ENCODE data around the gene NHSL1.

Gene NHSL1

DNA sequence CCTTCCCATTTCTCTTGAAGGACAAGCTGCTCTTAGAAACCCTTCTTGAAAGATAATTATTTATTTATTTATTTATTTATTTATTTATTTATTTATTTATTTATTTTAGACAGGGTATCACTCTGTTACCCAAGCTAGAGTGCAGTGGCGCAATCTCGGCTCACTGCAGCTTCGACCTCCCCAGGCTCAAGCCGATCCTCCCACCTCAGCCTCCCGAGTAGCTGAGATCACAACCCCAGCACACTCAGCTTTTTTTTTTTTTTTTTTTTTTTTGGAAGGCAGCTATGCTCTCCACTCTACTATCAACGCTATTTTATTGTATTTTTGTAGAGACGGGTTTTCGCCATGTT lies 96.5 kb downstream of the NHSL1 start:
- DNase-seq (ENCODE audit: low read depth), result no peak

DNA sequence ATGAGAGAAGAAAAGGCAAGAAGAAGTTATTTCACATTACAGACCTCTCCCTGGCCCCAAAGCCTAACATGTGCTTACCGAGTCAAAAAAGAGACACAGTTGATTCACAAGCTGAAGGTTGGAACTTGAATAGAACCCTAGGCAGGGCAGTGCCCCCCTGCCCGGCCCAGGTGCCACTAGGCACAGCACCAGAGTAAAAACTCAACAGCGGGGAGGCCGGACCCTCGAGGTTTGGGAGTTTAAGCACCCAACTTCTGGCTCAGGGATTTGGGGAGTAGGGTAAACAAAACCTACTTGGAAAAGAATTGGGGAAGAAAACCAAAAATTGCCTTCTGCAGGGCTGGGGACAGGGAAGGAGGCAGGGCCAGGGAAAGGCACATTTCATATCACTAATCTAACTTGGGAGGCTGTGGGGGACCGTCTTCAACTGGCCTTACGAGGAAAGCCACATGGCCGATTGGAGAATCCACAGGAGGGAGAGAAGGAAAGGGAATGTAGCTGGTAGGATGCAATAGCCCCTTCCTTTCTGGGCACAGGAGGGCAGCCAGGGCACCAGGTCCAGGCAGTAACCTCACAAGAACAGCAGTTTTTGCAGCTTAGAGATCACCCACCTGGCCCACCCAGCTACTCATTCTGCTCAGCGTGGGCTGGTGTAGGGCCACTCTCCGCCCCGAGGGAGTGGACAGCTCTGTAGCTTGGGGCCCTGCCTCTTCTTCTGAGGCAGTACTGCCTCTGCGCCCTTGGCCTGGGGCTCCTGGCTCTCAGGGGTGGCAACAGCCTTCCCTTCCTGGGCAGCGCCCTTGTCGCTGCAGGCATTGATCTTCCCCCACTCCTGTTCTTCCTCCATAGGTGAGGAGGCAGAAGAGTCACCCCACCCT lies 97.1 kb downstream of the NHSL1 start:
- no peak for DNase-seq (ENCODE audit: low read depth)

GRCh38 chr6:138400326-138400725 lies 99.0 kb downstream of the NHSL1 start:
- DNase-seq (ENCODE audit: low read depth), result no peak

DNA sequence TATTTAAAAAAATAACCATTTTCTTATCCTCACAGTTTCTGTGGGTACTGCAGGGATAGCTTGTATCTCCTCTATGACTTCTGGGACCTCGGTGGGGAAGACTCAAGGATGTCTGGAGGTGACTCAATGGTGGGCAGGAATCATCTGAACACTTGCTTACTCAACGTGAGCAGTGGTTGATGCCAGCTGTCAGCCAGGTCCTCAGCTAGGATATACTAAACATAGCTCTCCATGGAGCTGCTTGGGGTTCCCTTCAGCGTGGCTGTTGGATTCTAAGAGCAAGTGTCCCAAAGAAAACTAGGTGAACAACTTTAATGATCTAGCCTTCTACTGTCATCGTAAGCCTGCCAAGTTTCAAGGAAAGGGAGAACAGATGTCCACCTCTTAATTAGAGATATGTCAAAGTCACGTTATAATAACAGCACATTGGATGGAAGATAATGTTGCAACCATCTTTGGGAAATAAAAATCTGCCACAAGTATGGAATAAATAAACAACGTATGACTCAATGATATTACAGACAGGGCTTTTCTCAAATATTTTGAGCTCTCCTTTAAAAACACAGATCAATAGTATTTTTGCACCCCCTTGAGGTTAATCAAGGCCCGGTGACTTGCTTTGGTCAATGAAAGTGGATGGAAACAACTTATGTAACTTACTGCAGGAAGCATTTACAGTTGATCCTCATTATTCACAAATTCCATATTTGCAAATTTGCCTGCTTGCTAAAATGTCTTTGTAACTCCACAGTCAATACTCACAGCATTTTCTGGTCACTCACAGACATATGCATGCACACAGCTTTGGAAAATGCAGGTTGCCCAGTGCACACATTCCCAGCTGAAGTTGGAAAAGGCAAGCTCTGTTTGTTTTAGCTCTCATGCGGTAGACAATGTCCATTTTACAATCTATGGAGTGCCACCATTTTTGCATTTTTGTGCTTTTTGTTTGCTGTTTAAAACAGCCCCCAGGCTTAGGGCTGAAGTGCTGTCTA lies 101.9 kb downstream of the NHSL1 start:
- DNase-seq (ENCODE audit: low read depth), result no peak

DNA sequence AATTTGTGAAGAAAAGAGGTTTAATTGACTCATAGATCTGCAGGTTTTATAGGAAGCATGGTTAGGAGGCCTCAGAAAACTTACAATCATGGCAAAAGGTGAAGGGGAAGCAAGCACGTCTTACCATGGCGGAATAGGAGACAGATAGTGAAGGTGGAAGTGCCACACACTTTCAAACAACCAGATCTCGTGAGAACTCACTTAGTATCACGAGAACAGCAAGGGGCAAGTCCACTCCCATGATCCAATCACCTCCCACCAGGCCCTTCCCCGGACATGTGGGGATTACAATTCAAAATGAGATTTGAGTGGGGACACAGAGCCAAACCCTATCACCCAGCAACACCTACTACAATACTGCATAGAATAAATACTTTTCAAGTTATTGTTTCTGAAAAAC lies 102.6 kb downstream of the NHSL1 start:
- no peak for DNase-seq (ENCODE audit: low read depth)

- no peak for DNase-seq (ENCODE audit: low read depth)
These were observed 105.2 kb downstream of the NHSL1 start for GRCh38 chr6:138393871-138394783.

- no peak for DNase-seq (ENCODE audit: low read depth)
These were observed 109.7 kb downstream of the NHSL1 start for GRCh38 chr6:138389551-138389950.

GRCh38 chr6:138387577-138388368 lies 111.5 kb downstream of the NHSL1 start:
- no peak for DNase-seq (ENCODE audit: low read depth)

DNA sequence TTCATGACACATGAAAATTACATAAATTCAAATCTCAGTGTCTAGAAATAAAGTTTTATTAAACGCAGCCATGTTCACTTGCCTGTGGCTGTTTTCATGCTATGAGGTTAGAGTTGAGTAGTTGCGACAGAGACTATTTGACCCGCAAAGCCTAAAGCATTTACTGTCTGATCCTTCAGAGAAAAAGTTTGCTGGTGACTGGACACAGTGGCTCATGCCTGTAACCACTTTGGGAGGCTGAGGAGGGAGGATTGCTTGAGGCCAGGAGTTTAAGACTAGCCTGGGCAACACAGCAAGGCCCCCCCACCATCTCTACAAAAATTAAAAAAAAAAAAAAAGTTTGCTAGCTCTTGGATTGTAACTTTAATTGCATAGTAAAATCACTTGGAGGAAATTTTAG lies 112.4 kb downstream of the NHSL1 start:
- DNase-seq (ENCODE audit: low read depth), result no peak

GRCh38 chr6:138383776-138384175 lies 115.5 kb downstream of the NHSL1 start:
- no peak for DNase-seq (ENCODE audit: low read depth)

DNA sequence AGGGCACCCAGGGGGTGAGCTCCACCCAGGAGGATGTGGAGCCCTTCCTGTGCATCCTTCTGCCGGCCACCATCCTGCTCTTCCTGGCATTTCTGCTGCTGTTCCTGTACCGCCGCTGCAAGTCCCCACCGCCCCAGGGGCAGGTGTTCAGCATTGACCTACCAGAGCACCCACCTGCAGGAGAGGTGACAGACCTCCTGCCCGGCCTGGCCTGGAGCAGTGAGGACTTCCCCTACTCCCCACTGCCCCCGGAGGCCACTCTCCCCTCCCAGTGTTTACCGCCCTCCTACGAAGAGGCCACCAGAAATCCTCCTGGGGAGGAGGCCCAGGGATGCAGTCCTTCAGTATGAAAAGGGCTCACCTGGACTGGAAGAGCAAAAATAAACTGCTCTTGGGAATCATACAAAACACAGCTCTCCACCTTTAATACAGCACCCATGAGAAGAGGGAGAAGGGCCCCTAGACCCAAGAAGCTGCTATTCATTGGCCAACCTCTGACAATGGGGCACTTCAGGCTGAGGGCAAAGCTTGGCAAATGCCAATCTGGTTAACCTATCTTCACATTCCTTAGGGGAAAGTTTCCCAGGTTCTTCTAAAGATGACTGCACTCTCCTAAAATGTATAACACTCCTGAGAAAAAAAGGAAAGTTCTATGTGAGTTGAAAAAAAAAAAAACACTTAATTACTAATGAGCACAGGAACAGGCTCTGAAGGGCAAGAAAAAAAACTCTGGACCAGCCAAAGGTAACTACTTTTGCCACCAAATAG lies 116.6 kb downstream of the NHSL1 start:
- DNase-seq (ENCODE audit: low read depth), result no peak

GRCh38 chr6:138378463-138378862 lies 120.8 kb downstream of the NHSL1 start:
- DNase-seq (ENCODE audit: low read depth), result no peak

DNA sequence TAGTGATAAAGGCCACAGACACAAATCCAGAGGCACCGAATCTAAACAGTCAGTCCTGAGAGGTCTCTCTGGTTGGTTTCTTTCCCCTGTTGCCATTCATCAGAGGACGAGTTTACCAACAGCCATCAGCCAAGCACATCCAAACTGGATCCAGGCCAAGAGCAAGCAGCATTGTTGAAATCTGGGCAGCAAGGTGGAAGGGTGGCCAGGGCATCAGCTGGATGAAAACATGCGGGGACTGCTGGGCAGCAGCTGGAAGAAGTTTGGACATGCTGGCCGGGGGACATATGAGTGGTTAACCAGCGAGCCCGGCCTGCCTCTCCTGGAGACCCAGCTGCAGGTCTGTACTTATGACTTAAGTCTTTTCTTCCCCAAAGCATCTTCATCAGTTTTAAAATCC lies 121.5 kb downstream of the NHSL1 start, which contains the start of gene SMIM28:
SMIM28 (plus strand) TSS at position 62 of the 400 bp plus-strand sequence; CDS start at position 230, 168 bp downstream.
- DNase-seq (ENCODE audit: low read depth), result no peak

DNA sequence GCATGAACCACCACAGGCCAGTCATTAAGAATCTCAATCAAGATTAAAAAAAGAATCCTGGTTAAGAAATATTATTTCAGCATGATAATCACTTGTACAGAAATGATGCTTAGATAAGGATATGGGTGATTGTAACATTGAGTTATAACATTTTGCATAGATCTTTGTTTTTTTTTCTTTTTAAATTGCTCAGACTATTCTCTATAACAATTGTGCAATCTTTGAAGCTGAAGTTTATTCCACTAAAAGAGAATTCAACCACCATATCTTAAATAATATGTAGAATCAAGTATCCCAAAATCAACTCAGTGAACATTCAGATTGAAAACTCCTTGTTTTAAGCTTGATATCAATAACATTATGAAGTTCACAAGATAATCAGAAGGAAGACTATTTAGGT lies 122.3 kb downstream of the NHSL1 start:
- DNase-seq (ENCODE audit: low read depth), result no peak

DNA sequence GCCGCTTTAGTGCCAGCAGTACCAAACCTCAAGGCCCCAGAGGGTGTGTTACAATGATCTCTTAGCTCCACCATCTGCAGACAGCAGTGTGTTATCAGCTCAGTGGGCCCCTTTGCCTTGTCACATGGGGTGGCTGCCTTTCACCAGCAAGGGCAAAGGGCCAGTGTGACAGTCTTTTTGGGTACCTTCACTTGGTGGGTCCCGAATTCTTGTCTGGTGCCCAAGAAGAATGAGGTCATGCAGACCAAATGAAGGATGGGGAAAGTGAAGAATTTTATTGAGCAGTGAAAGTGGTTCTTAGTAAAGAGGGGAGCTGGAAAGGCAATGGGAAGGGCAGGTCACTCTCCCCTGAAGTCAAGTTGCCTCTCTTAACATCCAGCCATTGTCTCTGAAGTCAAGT lies 124.5 kb downstream of the NHSL1 start:
- no peak for DNase-seq (ENCODE audit: low read depth)

- no peak for DNase-seq (ENCODE audit: low read depth)
These were observed 125.1 kb downstream of the NHSL1 start for GRCh38 chr6:138374230-138374629.

DNA sequence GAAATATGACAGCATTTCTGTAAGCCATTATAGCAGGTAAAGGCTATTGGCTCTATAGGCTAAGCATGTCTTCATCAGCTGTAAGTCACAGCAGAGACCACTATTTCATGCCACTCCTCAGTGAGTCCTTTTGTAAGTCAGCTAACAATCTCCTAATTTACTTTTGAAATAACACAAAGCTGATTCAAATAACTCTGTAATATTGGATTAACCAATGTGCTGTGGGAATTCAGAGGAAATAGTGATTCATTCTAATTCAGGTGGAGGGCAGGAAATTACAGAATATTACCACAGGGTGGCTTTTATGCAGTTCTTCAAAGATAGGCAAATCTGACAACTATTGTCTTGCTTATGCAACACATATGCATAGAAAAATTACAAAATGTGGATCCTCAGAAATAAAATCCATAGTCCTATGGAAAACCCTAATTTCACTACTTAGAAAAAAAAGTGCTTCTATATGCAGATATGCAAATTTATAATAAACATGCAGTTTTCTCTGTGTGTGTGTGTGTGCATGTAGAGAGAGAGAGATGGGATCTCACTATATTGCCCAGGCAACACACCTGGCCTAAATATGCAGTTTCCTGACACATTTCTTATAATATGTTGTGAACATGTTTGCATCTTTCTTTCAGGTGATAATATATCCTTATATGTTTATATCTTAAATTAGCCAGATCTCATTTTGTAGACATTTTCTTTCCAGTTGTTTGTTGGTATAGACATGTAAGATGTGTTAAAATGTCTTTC lies 126.4 kb downstream of the NHSL1 start:
- no peak for DNase-seq (ENCODE audit: low read depth)
